ENCODE results near the gene SRP19.
"Not testable (repeated sequence)": the region's sequence is repeated elsewhere in the genome, so short reads cannot be mapped to it uniquely, and the experiment has no call there.

The SRP19 gene

DNA sequence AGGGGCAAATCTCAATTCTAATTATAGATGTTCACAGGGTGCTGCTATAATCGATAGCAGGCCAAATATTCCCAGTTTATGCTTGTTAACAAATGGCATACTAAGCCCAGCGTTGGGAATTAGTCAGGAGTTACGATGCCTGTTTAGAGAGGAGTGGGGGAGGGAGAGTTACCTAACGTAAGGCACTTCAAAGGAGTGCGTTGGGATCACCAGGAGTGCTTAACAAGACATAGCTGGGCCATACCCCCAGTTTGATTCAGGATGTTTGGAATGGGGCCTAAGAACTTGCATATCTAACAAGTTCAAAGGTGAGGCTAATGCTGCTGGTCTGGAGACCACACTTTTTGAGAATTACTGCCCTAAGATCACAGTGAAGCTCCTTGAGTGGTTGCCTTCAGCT, 14.5 kb upstream of the SRP19 start:
- Histone ChIP-seq H3K9ac (no peak overlapping the region), H4K20me1 (no peaks in the 10 kb centered on the region), H3K4me2 (no peak overlapping the region), H3K4me1 (no peaks in the 10 kb centered on the region), H3K27ac (no peak overlapping the region), H3K9me3 (no peaks in the 10 kb centered on the region), H3K4me3 (no peak overlapping the region), H3K27me3 (no peaks in the 10 kb centered on the region), H3K36me3 (peaks cover 24% of the 10 kb centered on the region)
- no peak for TF ChIP-seq Cebpa-rat (IDR thresholded peaks at IDR 0.05)

DNA sequence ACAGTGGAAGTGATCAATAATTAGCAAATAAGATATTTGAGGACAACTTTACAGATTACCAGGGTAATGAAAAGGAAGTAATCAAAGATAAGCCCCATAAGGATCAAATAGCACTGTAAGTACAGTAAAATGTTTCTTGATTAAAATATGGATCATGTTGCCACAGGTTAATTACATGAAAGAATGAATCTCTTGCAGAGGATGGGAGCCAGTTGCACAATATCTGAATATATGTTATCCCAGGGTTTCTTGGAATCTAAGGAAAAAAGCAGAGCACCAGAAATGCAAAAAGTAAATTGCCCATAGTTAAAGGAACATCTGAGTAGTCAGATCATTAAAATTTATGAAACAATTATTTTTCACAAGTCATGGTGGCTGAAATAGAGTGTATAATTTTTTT, 13.8 kb upstream of the SRP19 start:
- Histone ChIP-seq H3K27ac (no peak overlapping the region), H3K4me1 (no peaks in the 10 kb centered on the region), H3K9ac (no peak overlapping the region), H3K4me3 (no peak overlapping the region), H3K4me2 (no peak overlapping the region), H4K20me1 (no peaks in the 10 kb centered on the region), H3K36me3 (peaks cover 16% of the 10 kb centered on the region), H3K27me3 (no peaks in the 10 kb centered on the region), H3K9me3 (no peaks in the 10 kb centered on the region)
- no peak for TF ChIP-seq Cebpa-rat (IDR thresholded peaks at IDR 0.05)

DNA sequence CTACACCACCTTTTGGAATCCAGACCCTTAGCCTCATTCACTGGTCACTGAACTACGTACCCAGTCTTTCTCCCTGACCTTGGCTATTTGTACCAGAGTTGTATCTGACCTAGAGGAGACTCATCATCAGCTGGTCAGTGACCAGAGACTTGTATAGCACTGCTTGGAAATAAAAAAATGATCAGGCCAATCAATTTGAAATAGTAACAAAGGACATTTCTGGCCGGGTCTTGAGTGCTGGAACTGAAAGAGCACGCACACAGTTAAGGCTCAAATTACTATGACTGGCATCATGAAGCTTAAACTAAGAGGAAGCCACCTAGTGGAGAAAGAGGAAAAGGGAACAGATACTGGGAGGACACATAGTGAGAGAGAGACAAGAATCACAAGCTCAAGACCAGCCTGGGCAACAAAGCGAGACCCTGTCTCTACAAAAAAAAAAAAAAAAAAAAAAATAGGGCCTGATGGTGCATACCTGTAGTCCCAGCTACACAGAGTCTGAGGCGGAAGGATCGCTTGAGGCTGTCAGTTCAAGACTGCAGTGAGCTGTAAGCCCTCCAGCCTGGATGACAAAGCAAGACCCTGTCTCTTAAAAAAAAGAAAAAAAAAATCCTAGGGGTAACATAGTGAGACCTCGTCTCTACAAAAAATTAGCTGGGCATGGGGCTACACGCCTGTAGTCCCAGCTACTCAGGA, 12.8 kb upstream of the SRP19 start:
- no peaks in the 10 kb centered on the region for H4K20me1 ChIP-seq
- H3K9me3 ChIP-seq: no peaks in the 10 kb centered on the region
- no peaks in the 10 kb centered on the region for H3K27me3 ChIP-seq
- no peak overlapping the region for H3K4me2 ChIP-seq
- peaks cover 7% of the 10 kb centered on the region; the same call in 1 of the 2 replicates for H3K36me3 ChIP-seq
- H3K27ac ChIP-seq: no peak overlapping the region
- no peaks in the 10 kb centered on the region for H3K4me1 ChIP-seq
- TF ChIP-seq Cebpa-rat (IDR thresholded peaks at IDR 0.05): no peak
- H3K4me3 ChIP-seq: no peak overlapping the region
- no peak overlapping the region for H3K9ac ChIP-seq

DNA sequence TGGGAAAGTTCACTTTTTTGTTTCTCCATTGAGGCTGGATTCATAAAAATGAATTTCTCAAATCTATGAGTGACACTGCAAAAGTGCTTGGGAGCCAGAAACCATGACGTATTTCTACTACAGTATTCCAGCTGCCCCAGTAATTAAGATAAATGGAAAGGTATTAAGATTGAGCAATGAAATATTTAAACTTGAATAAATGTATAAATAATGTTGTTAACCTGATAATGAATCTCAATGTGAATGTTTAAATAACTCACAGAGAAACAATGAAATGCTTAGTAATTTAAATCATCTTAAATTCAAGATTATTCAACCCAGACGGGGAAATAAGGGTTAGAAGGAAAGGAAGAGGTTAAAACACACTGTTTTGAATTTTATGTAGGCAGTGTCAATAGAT, 11.2 kb upstream of the SRP19 start:
- Histone ChIP-seq H3K4me2 (no peak overlapping the region), H3K36me3 (no peaks in the 10 kb centered on the region), H3K9ac (no peak overlapping the region), H3K27ac (no peak overlapping the region), H3K4me3 (no peak overlapping the region), H4K20me1 (no peaks in the 10 kb centered on the region), H3K9me3 (peaks cover 10% of the 10 kb centered on the region; the same call in 1 of the 2 replicates), H3K27me3 (no peaks in the 10 kb centered on the region), H3K4me1 (no peaks in the 10 kb centered on the region)
- TF ChIP-seq Cebpa-rat (IDR thresholded peaks at IDR 0.05): no peak

DNA sequence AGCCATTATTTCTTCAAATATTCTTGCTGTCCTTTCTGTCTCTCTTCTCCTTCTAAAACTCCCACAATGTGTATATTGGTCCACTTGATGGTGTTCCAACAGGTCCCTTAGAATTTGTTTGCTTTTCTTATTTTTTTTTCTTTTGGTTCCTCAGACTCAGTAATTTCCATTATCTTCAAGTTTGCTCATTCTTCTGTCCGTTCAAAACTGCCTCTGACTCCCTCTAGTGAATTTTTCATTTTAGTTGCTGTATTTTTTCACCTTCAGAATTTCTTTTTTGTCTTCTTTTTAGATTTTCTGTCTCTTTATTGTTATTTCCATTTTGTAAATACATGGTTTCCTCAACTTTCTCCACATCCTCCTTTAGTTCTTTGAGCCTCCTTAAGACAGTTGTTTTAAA, 6.4 kb upstream of the SRP19 start:
- H4K20me1 ChIP-seq: no peaks in the 10 kb centered on the region
- H3K4me2 ChIP-seq: no peak overlapping the region
- no peaks in the 10 kb centered on the region for H3K4me1 ChIP-seq
- H3K27ac ChIP-seq: no peak overlapping the region
- peaks cover 10% of the 10 kb centered on the region; the same call in 1 of the 2 replicates for H3K9me3 ChIP-seq
- H3K27me3 ChIP-seq: no peaks in the 10 kb centered on the region
- no peak for TF ChIP-seq Cebpa-rat (IDR thresholded peaks at IDR 0.05)
- no peaks in the 10 kb centered on the region for H3K36me3 ChIP-seq
- H3K9ac ChIP-seq: no peak overlapping the region
- H3K4me3 ChIP-seq: no peak overlapping the region

DNA sequence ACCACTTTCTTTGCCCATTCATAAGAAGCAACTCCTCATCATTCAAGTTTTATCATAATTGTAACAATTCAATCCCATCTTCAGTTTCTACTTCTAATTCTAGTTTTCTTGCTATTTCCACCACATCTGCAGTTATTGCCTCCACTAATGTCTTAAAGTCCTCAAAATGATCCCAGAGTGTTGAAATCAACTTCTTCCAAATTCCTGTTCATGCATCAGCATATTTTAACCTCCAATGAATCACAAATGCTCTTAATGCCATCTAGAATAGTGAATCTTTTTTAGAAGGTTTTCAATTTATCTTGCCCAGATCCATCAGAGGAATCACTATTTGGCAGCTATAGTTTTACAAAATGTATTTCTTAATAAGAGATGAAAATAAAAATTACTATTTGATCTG, 3.2 kb upstream of the SRP19 start:
- Histone ChIP-seq H4K20me1 (peaks cover 9% of the 10 kb centered on the region; the same call in 1 of the 2 replicates), H3K4me3 (no peak overlapping the region), H3K4me2 (no peak overlapping the region), H3K36me3 (peaks cover 5% of the 10 kb centered on the region; the same call in 1 of the 2 replicates), H3K9me3 (peaks cover 10% of the 10 kb centered on the region; the same call in 1 of the 2 replicates), H3K4me1 (peaks cover 20% of the 10 kb centered on the region), H3K9ac (no peak overlapping the region), H3K27ac (no peak overlapping the region), H3K27me3 (no peaks in the 10 kb centered on the region)
- no peak for TF ChIP-seq Cebpa-rat (IDR thresholded peaks at IDR 0.05)

DNA sequence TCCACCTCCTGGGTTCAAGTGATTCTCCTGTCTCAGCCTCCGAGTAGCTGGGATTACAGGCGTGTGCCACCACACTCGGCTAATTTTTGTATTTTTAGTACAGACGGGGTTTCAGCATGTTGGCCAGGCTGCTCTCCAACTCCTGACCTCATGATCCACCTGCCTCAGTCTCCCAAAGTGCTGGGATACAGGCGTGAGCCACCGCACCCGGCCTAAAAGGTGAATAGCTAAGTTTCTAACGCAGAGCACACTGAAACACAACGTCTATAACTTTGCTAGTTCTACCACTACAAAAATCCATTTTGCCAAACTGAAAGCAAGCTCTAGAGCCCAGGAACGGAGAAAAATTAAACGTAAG, 537 bp upstream of the SRP19 start:
- Histone ChIP-seq H3K4me3 (peak overlapping the region; percentile 85), H3K4me2 (peak overlapping the region; percentile 81), H3K9ac (peak overlapping the region; percentile 92), H3K4me1 (peaks cover 28% of the 10 kb centered on the region), H3K36me3 (peaks cover 30% of the 10 kb centered on the region), H4K20me1 (peaks cover 21% of the 10 kb centered on the region; the same call in 1 of the 2 replicates), H3K27ac (peak overlapping the region; percentile 90)
- H3K27me3 ChIP-seq, H3K9me3 ChIP-seq: not testable (repeated sequence)

DNA sequence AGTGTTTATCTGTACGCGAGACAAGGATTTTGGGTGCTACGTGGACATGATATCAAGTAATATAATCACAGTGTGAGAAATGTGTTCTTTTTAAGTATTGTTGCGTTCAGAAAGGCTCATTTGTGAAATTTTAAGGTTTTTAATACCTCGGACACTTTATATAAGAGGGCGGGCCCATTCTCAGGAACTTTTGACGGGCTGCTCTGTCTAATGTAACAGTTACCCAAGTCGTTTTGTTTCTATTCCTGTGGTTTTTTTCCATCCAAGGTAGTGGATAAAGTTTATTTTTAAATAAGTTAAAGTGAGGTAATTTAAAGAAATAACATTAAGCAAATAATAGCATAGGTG, 525 bp downstream of the SRP19 start:
- no peak for TF ChIP-seq Cebpa-rat (IDR thresholded peaks at IDR 0.05)
- Histone ChIP-seq H3K9ac (peak overlapping the region; percentile 92), H3K4me3 (peak overlapping the region; percentile 85), H3K9me3 (no peaks in the 10 kb centered on the region; the same call in 1 of the 2 replicates), H3K27me3 (no peaks in the 10 kb centered on the region), H3K36me3 (peaks cover 41% of the 10 kb centered on the region), H3K27ac (peak overlapping the region; percentile 90), H4K20me1 (peaks cover 21% of the 10 kb centered on the region; the same call in 1 of the 2 replicates), H3K4me2 (peak overlapping the region; percentile 72), H3K4me1 (peaks cover 28% of the 10 kb centered on the region)

DNA sequence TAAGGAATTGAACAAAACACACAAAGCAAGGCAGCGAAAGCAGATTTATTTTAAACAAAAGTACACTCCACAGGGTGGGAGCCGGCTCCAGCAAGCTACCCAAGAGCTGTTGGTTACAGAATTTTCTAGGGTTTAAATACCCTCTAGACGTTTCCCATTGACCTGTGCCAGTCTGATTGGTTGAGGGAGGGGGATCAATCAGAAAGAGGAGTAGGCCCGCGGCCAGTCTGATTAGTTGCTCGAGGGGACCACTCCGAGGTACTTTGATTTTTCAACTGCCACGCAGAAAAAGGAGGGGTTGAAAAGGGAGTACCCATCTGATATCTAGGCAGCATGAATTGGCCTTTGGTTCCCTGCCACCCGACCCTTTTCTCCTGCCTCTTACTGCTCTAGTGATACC, 998 bp downstream of the SRP19 start:
- no peak for TF ChIP-seq Cebpa-rat (IDR thresholded peaks at IDR 0.05)
- Histone ChIP-seq H3K36me3 (peaks cover 46% of the 10 kb centered on the region), H3K9me3 (no peaks in the 10 kb centered on the region; the same call in 1 of the 2 replicates), H3K9ac (peak overlapping the region; percentile 92), H3K4me1 (peaks cover 28% of the 10 kb centered on the region), H3K27me3 (no peaks in the 10 kb centered on the region), H3K27ac (no peak overlapping the region; the same call in 1 of the 2 replicates), H3K4me3 (peak overlapping the region; percentile 85), H4K20me1 (peaks cover 21% of the 10 kb centered on the region; the same call in 1 of the 2 replicates), H3K4me2 (peak overlapping the region; percentile 72)

DNA sequence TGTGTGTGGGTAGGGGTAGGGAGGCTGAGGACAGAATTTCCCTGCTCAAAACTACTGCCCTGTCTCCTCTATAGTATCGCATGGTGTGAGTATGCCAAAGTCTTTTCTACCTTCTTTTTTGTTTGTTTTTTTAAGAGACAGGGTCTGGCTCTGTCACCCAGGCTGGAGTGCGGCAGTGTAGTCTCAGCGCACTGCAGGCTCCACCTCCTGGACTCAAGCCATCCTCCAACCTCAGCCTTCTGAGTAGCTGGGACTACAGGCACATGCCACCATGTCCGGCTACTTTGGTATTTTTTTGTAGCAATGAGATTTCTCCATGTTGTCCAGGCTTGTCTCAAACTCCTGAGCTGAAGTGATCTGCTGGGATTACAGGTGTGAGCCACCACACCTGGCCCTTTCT, 2.5 kb downstream of the SRP19 start:
- H3K9me3 ChIP-seq: no peaks in the 10 kb centered on the region; the same call in 1 of the 2 replicates
- no peak overlapping the region for H3K27ac ChIP-seq
- H4K20me1 ChIP-seq: peaks cover 21% of the 10 kb centered on the region; the same call in 1 of the 2 replicates
- no peak overlapping the region for H3K4me3 ChIP-seq
- peaks cover 60% of the 10 kb centered on the region for H3K36me3 ChIP-seq
- H3K4me1 ChIP-seq: peaks cover 28% of the 10 kb centered on the region
- H3K27me3 ChIP-seq: no peaks in the 10 kb centered on the region
- H3K9ac ChIP-seq: no peak overlapping the region
- peak overlapping the region; percentile 72; the same call in 1 of the 2 replicates for H3K4me2 ChIP-seq
- no peak for TF ChIP-seq Cebpa-rat (IDR thresholded peaks at IDR 0.05)

Measured in BLaER1 (cell line).